Activated CD8-positive, alpha-beta memory T cell treated with anti-CD3 and anti-CD28 coated beads for 48 hours (primary cell): ENCODE results near the gene HNRNPUL1.
"Not testable (repeated sequence)": the region's sequence is repeated elsewhere in the genome, so short reads cannot be mapped to it uniquely, and the experiment has no call there.

Experiments
- DNase-seq, 3 experiments: peaks; one replicate each; pipeline ENCODE4 v3.0.0-alpha.2; 2020; ENCODE audit warnings: low read depth in 2 of 3, low spot score in 2 of 3

The HNRNPUL1 gene

GRCh38 chr19:41324921-41325639 lies 60.9 kb downstream of the HNRNPUL1 start:
- no peak for DNase-seq

DNA sequence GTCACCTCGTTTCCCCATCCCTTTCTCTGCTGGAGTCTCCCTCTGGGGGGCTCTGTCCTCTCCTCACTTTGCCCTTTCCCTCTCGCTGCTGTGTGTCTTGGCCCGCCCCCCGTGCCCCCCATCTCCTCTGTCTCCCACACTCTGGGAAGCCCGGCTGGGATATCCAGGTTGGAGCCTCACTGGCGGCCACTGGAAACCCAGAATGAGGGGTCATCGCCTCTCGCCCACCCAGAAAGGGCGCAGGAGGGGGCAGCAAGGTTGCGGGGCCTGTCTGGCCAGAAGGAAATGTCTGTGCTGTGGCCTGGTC lies 61.4 kb downstream of the HNRNPUL1 start:
- DNase-seq = no peak

DNA sequence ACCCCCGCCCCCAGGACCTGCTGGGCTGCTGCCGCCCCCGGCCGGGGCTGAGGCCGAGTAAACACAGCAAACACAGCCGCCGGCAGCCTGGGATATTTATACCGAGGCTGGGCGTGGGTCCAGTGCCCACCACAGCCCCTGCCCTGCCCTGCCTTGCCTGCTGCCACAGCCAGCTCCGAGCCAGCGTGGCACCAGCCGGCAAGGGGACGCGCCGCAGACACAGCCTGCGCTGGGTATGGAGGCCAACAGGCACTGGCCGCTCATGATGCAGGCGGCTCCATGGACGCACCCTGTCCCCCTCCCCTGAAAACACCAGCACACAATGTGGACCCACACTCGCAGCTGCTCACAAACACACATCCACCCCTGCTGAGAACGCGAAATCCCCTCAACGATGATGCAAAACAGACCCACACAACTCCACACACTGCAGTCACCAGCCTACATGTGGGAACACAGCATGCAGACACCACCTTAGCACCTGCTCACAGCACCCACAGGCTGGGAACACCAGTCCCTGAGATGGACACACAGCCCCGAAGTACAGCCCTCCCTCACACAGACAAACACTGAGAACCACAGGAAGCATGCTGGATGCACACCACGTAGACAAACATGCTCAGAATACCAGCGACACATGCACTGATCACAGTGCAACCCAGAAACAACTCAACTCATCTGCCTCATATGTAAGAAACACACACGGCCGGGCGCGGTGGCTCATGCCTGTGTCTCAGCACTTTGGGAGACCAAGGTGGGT lies 62.0 kb downstream of the HNRNPUL1 start:
- no peak for DNase-seq

DNA sequence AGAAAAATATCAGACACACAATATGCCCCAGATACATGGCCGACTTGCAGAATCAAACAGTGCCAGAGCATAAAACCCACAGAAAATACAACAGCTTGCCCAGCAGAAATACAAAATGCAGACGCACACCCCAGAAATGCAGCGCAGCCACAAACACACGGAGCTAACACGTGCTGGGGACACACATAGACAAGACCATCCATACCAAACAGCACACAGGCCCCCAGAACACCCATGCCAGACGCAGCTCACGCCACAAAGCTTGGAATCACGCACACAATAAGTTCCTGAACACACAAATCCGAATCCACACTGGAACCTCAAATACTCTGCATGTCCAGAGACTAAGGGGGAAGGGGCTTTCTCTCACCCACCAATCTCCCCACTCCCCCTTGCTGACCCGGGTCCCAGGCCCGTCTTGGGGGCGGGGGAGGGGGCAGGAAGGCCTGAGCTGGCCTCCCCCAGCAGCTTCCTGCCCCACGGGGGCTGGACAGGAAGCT lies 63.0 kb downstream of the HNRNPUL1 start:
- DNase-seq = no peak

- DNase-seq = peak in 2 of 3 experiments; percentile 70 to 77
Measured at GRCh38 chr19:41327576-41328156, 63.5 kb downstream of the HNRNPUL1 start.

GRCh38 chr19:41328157-41328841 lies 64.1 kb downstream of the HNRNPUL1 start:
- DNase-seq = peak in 1 of 3 experiments; percentile 44

DNA sequence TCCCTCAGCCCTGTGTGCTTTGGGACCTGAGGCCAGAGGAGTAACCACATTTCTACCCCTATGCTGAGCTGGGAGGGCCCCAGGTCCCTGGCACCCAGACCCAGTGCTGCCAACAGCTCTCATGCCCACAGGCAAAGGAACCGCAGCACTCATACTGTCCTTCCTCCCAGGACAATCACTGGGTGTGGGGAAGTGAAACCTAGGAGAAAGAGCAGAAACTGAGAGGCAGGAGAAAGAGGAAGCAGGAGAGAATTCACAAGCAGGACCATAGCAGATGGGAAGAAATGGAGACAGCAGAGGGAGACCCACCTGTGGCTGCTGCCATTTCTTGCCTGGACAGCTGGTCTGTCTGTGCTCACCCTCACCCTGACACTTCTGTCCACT lies 64.7 kb downstream of the HNRNPUL1 start:
- no peak for DNase-seq

DNA sequence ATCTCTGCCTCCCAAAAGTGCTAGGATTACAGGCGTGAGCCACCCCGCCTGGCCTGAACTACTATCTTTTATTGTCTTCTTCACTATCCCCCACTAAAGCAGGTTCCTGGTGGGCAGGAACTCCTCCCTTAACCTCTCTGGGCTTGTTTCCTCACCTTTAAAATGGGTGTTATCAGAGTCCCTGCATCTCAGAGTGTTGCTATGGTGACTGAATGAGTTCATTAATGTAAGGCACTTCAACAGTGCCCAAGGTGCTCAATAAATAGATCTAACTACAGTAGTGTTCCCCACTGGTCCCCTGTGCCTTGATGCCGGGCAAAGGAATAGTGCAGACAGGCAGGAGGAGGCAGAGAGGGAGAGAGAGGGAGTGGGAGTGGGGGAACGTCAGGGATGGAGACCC lies 66.3 kb downstream of the HNRNPUL1 start:
- DNase-seq = no peak

- DNase-seq = no peak
Measured at GRCh38 chr19:41330946-41331678, 66.9 kb downstream of the HNRNPUL1 start.

GRCh38 chr19:41332000-41332399 lies 67.8 kb downstream of the HNRNPUL1 start:
- no peak for DNase-seq

DNA sequence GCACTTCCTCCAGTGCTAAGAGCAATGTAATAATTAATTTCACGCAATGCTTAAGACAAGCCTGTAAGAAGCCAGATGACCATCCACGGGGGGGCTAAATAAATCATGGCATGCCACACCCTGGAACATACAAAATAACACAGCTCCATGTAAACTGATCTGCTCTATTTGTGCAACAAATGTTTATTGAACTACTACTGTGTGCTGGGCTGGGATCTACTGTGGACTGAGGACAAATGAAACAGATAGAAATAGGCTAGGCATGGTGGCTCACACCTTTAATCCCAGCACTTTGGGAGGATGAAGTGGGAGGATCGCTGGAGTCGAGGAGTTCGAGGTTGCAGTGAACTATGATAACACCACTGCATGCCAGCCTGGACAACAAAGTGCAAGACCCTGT lies 68.3 kb downstream of the HNRNPUL1 start:
- no peak for DNase-seq

- DNase-seq = no peak
Measured at GRCh38 chr19:41334793-41335192, 70.6 kb downstream of the HNRNPUL1 start.

- DNase-seq = no peak
Measured at GRCh38 chr19:41335467-41335866, 71.3 kb downstream of the HNRNPUL1 start.

DNA sequence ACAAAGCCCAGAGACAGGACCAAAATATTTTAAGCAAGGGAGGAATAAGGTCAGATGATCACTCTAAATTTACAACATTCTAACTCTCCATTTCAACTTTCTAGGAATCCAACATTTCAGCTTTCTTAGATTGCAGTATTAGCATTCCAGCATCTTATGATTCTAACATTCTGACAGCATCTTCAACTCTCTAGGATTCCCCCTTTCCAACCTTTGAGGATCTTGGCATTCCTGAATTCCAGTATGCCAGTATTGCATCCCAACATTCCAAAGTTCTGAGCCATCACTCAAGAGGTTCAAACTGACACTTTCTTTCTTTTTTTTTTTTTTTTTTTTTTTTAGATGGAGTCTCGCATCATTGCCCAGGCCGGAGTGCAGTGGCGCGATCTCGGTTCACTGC lies 75.8 kb downstream of the HNRNPUL1 start:
- DNase-seq = no peak

GRCh38 chr19:41341669-41342490 lies 77.7 kb downstream of the HNRNPUL1 start:
- DNase-seq = no peak

DNA sequence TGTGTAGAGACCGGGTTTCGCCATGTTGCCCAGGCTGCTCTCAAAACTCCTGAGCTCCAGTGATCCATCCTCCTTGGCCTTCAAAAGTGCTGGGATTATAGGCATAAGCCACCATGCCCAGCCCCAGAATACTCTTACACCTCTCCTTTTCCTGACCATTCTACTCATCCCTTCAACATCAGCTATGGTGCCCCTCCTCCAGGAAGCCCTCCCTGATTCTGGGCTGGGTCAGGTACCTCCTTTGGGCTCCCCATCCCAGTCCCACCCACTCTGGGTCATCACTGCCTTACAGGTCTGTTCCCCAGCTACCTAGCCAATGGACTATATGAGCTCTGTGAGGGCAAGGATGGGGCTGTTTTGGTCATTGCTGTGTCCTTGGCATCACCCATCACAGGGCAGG lies 80.0 kb downstream of the HNRNPUL1 start:
- DNase-seq = no peak

GRCh38 chr19:41346916-41347315 lies 82.7 kb downstream of the HNRNPUL1 start:
- not testable (repeated sequence) for DNase-seq

GRCh38 chr19:41350735-41351338 lies 86.7 kb downstream of the HNRNPUL1 start:
- DNase-seq = no peak

DNA sequence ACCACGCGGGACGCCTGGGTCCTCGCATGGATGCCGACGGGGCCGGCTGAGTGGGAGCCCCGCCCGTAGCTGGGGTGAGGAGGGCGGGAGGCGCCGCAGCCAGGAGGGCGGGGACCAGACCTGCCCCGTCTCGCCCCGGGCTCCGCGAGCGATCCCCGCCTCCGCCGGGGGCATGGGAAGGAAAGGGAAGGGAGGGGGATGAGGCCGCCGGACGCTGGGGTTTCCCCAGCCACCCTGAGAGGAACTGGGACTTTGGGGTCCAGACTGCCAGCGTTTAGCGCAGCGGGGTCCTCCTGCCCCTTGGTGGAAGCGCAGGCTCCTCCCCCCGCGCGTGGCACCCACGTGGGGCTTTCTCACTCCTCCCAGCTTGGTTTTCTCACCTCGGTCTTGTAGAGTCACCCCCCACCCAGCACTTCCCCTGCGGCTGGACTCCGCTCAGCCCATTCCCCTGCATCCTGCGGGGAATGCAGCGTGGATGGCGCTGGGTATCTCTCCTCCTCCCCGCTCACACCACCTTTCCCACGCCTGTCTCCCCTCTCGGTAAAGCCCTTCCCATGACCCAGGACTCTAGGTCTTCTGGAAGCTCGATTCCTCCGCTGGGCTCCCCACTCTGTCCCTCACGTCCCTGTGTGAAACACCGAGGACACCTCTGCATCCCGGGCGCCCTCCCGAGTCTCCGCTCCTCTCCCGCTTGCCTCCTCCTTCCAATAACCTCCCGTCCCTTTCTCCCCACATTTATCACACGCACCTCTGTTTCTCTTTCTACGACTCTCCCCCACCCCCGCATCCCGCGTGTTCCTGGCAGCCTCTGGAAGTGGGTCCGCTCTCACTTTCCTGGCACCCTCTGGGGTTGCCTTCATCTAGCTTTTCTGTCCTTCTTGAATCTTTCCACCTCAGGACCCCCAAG lies 87.4 kb downstream of the HNRNPUL1 start:
- peak; percentile 53 to 77 (median 77) for DNase-seq
